Astrocyte of the spinal cord (primary cell): ENCODE measurements around the gene METTL17.
"Not testable (repeated sequence)": the region's sequence is repeated elsewhere in the genome, so short reads cannot be mapped to it uniquely, and the experiment has no call there.

Experiments used
- DNase-seq: peaks from one replicate; pipeline ENCODE4 v3.0.0; 2011; ENCODE audit warnings: low read depth, low spot score
- H3K4me3 ChIP-seq: 2 replicates; pipeline ENCODE4 v1.5.1; 2011; ENCODE audit warnings: low read depth, mild to moderate bottlenecking, low read length, moderate library complexity
- in situ Hi-C: cut with HindIII; loops from 2 replicates; pipeline ENCODE4 v1.10.0; 2017; ENCODE audit warnings: low sequenced_read_pairs
- TF ChIP-seq, protein P1 (sequence below): IDR thresholded peaks from 2 replicates; pipeline ENCODE4 v1.5.1; 2012; ENCODE audit warnings: low read depth, mild to moderate bottlenecking, low read length, inconsistent platforms

METTL17 gene

DNA sequence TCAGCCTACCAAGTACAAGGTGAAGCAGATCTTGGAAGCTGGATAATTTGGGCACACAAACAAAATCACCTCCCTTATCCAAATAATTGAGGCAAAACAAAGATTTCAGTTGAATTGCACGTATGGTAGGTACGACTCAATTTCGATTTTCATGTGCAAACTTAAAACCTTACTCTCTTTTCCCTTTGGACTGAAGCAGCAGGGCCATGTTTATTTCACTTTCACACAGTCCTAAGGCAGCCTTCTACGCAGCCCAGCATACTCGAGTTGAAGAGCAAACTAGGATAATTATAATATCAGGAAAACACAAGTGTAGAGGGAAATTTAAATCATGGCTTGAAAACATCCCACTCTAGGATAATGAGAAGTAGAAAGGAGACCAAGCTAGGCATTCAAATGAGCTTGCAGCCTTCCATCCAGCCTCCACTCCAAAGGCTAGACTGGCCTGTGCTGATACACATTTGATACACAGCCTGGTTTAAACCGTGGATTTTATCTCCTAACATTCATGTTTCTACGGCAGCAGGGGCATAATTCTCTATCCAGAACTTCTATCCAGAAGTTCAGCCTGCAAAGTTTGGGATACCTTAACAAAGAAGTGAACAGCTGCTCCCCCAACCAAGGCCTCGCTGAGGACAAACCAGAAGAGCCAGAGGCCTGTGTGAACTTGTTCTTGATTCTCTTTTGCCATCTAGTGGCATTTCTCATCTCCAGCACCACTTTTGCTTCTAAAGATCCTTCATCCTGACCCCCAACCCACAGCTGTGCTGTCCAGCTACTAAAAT, 50.0 kb downstream of the METTL17 start:
- no peak overlapping the region for H3K4me3 ChIP-seq
- in situ Hi-C loops = no loop called here
- DNase-seq = peak; percentile 67
- TF ChIP-seq, protein P1, sequence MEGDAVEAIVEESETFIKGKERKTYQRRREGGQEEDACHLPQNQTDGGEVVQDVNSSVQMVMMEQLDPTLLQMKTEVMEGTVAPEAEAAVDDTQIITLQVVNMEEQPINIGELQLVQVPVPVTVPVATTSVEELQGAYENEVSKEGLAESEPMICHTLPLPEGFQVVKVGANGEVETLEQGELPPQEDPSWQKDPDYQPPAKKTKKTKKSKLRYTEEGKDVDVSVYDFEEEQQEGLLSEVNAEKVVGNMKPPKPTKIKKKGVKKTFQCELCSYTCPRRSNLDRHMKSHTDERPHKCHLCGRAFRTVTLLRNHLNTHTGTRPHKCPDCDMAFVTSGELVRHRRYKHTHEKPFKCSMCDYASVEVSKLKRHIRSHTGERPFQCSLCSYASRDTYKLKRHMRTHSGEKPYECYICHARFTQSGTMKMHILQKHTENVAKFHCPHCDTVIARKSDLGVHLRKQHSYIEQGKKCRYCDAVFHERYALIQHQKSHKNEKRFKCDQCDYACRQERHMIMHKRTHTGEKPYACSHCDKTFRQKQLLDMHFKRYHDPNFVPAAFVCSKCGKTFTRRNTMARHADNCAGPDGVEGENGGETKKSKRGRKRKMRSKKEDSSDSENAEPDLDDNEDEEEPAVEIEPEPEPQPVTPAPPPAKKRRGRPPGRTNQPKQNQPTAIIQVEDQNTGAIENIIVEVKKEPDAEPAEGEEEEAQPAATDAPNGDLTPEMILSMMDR = peak; percentile 67

DNA sequence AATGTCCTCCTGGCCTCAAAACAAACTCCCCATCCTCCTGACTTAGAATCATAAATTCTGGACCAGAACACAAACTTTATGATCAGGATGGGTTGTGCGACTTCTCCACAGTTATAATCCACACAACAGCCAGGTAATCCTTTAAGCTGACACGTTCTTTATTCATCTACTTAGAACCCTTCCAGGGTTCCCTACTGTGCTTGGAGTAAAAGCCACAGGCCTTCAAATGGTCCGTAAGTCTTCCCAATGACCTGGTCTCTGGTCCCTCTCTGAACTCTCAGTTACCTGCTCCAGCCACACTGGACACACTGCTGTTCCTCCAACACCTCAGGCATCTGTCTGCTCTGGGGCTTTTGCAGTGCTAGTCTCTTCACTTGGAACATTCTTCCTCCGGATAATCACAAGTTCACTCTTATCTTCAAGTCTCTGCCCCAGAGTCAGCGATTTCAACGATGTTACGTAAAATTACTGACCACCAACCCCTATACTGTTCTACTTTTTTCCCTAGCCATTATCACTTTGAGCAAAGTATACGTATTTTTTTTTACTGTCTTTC, 50.7 kb downstream of the METTL17 start:
- no peak for DNase-seq
- in situ Hi-C loops = no loop called here
- no peak overlapping the region for H3K4me3 ChIP-seq
- TF ChIP-seq, protein P1 = no peak

DNA sequence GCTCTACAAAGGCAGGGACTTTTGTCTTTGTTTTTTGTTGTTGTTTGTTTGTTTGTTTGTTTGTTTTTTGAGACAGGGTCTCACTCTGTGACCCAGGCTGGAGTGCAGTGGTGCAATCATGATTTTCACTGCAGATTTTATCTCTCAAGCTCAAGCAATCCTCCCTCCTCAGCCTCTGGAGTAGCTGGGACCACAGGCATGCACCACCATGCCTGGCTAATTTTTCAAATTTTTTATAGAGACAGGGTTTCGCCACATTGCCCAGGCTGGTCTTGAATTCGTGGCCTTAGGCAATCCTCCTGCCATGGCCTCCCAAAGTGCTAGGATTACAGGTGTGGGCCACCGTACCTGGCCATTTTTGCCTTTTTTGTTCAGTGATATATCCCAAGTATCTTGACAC, 51.2 kb downstream of the METTL17 start:
- in situ Hi-C loops = not testable (repeated sequence)

DNA sequence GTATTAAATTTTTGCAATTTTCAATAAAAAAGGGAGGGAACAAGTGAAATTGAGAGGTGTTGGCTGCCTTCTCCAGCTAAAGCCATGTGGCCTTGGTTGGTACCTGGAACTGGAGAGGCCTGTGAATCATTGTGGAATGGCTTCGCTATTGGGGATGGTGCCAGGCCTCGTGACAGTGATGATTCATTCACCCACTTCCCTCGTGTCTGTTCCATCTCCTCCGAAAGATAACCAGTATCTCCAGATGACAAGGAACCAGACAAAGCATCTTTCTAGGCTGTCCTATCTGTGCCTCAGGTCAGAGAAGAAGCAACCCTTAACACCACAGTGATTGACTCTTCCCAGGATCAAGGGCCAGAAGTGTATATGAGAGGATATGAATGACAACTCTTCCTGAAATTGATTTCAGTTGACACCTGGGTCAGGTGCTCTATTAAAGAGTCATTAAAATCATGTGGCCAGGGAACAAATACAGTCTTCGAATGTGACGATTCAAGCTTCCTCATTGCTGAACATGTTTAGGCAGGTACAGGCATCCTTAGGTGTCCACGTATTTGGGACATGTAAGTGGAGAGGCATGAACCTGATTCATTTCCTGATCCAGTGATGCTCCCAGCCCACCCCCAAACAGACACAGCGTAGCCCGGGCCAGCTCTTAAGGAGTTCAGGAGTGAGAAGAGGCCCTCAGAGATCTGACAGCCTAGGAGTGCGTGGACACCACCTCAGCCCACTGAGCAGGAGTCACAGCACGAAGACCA, 52.1 kb downstream of the METTL17 start, which contains the start of gene RNASE7:
RNASE7 (plus strand) TSS at position 687 of the 758 bp plus-strand sequence. CDS start 631 bp downstream, outside the sequence.
- in situ Hi-C loops = no loop called here
- DNase-seq = no peak
- H3K4me3 ChIP-seq = no peak within 1 kb of the TSS
- TF ChIP-seq, protein P1 = no peak

More for the DNA sequence above, 51.2 kb downstream of the METTL17 start:
- not testable (repeated sequence) for DNase-seq, H3K4me3 ChIP-seq

DNA sequence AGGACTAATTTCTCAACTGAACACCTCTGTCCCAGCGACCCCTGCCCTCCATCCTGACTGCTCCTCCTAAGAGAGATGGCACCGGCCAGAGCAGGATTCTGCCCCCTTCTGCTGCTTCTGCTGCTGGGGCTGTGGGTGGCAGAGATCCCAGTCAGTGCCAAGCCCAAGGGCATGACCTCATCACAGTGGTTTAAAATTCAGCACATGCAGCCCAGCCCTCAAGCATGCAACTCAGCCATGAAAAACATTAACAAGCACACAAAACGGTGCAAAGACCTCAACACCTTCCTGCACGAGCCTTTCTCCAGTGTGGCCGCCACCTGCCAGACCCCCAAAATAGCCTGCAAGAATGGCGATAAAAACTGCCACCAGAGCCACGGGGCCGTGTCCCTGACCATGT, 53.1 kb downstream of the METTL17 start:
- TF ChIP-seq, protein P1 = no peak
- H3K4me3 ChIP-seq = no peak overlapping the region
- in situ Hi-C loops = no loop called here
- no peak for DNase-seq

DNA sequence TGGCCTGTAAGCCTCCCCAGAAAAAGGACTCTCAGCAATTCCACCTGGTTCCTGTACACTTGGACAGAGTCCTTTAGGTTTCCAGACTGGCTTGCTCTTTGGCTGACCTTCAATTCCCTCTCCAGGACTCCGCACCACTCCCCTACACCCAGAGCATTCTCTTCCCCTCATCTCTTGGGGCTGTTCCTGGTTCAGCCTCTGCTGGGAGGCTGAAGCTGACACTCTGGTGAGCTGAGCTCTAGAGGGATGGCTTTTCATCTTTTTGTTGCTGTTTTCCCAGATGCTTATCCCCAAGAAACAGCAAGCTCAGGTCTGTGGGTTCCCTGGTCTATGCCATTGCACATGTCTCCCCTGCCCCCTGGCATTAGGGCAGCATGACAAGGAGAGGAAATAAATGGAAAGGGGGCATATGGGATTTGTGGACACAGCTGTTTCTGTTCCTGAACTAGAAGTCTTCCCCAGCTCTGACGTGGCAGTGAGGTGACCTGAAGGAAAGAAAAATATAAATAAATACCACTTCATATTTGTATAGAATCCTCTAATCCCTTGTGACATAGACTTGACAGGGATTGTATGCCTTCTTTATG, 53.7 kb downstream of the METTL17 start:
- DNase-seq = no peak

More for the DNA sequence above, 53.7 kb downstream of the METTL17 start:
- H3K4me3 ChIP-seq = no peak overlapping the region
- in situ Hi-C loops = no loop called here
- TF ChIP-seq, protein P1 = no peak
